ENCODE results near the gene CRY1.

The CRY1 gene

GRCh38 chr12:107093417-107094182 lies at the start of gene CRY1:
CRY1 (minus strand) TSS chr12:107093549; CDS start chr12:107092961, 588 bp downstream.
- in situ Hi-C loops (cut with HindIII; ENCODE audit: low sequenced_read_pairs), result no loop called here

- in situ Hi-C loops (cut with HindIII; ENCODE audit: low sequenced_read_pairs), result loop anchor here (25.0 kb wide), 1 partner anchor 273 kb away; no protein-coding TSS in a partner anchor
Measured at GRCh38 chr12:107139787-107140186, 46.4 kb upstream of the CRY1 start.

- in situ Hi-C loops (cut with HindIII; ENCODE audit: low sequenced_read_pairs), result loop anchor here (25.0 kb wide), 1 partner anchor 273 kb away; no protein-coding TSS in a partner anchor
Measured at GRCh38 chr12:107138990-107139389, 45.6 kb upstream of the CRY1 start.

- in situ Hi-C loops (cut with HindIII; ENCODE audit: low sequenced_read_pairs), result loop anchor here (25.0 kb wide), 1 partner anchor 277 kb away; no protein-coding TSS in a partner anchor
Measured at GRCh38 chr12:107135177-107135576, 41.8 kb upstream of the CRY1 start.

GRCh38 chr12:107134558-107134957 lies 41.2 kb upstream of the CRY1 start:
- in situ Hi-C loops (cut with HindIII; ENCODE audit: low sequenced_read_pairs), result loop anchor here (5.0 to 25.0 kb wide), 3 partner anchors 38 to 468 kb away; no protein-coding TSS in a partner anchor

GRCh38 chr12:107133462-107133861 lies 40.1 kb upstream of the CRY1 start:
- in situ Hi-C loops (cut with HindIII; ENCODE audit: low sequenced_read_pairs), result loop anchor here (5.0 to 25.0 kb wide), 3 partner anchors 39 to 469 kb away; no protein-coding TSS in a partner anchor

- in situ Hi-C loops (cut with HindIII; ENCODE audit: low sequenced_read_pairs), result loop anchor here (5.0 to 25.0 kb wide), 3 partner anchors 40 to 470 kb away; no protein-coding TSS in a partner anchor
Measured at GRCh38 chr12:107131832-107132616, 38.7 kb upstream of the CRY1 start.

GRCh38 chr12:107130830-107131611 lies 37.7 kb upstream of the CRY1 start:
- in situ Hi-C loops (cut with HindIII; ENCODE audit: low sequenced_read_pairs), result loop anchor here (5.0 to 25.0 kb wide), 3 partner anchors 41 to 471 kb away; no protein-coding TSS in a partner anchor

GRCh38 chr12:107129315-107129930 lies 36.1 kb upstream of the CRY1 start:
- in situ Hi-C loops (cut with HindIII; ENCODE audit: low sequenced_read_pairs), result loop anchor here (25.0 kb wide), 1 partner anchor 283 kb away; no protein-coding TSS in a partner anchor

- in situ Hi-C loops (cut with HindIII; ENCODE audit: low sequenced_read_pairs), result loop anchor here (25.0 kb wide), 1 partner anchor 285 kb away; no protein-coding TSS in a partner anchor
Measured at GRCh38 chr12:107127482-107128430, 34.4 kb upstream of the CRY1 start.

GRCh38 chr12:107126796-107127481 lies 33.6 kb upstream of the CRY1 start:
- in situ Hi-C loops (cut with HindIII; ENCODE audit: low sequenced_read_pairs), result loop anchor here (25.0 kb wide), 1 partner anchor 285 kb away; no protein-coding TSS in a partner anchor

GRCh38 chr12:107125833-107126232 lies 32.5 kb upstream of the CRY1 start:
- in situ Hi-C loops (cut with HindIII; ENCODE audit: low sequenced_read_pairs), result loop anchor here (25.0 kb wide), 1 partner anchor 286 kb away; no protein-coding TSS in a partner anchor

- in situ Hi-C loops (cut with HindIII; ENCODE audit: low sequenced_read_pairs), result no loop called here
Measured at GRCh38 chr12:107122452-107122958, 29.2 kb upstream of the CRY1 start.

GRCh38 chr12:107119091-107119490 lies 25.7 kb upstream of the CRY1 start:
- in situ Hi-C loops (cut with HindIII; ENCODE audit: low sequenced_read_pairs), result no loop called here

GRCh38 chr12:107118624-107119023 lies 25.3 kb upstream of the CRY1 start:
- in situ Hi-C loops (cut with HindIII; ENCODE audit: low sequenced_read_pairs), result no loop called here

- in situ Hi-C loops (cut with HindIII; ENCODE audit: low sequenced_read_pairs), result no loop called here
Measured at GRCh38 chr12:107115119-107115518, 21.8 kb upstream of the CRY1 start.

- in situ Hi-C loops (cut with HindIII; ENCODE audit: low sequenced_read_pairs), result no loop called here
Measured at GRCh38 chr12:107111314-107111713, 18.0 kb upstream of the CRY1 start.

Data from endothelial cell of hepatic sinusoid (primary cell).